ENCODE measurements around the gene PFKL.
"Not testable (repeated sequence)": the region's sequence is repeated elsewhere in the genome, so short reads cannot be mapped to it uniquely, and the experiment has no call there.

The PFKL gene

GRCh38 chr21:44347911-44348451 is 48.1 kb downstream of the PFKL start:
- no peak for DNase-seq (ENCODE audit: low spot score)

GRCh38 chr21:44348861-44349260 is 49.0 kb downstream of the PFKL start:
- DNase-seq (ENCODE audit: low spot score), result no peak

GRCh38 chr21:44349416-44349846 is 49.6 kb downstream of the PFKL start:
- DNase-seq (ENCODE audit: low spot score), result no peak

GRCh38 chr21:44349847-44350772 is 50.3 kb downstream of the PFKL start:
- DNase-seq (ENCODE audit: low spot score), result no peak

GRCh38 chr21:44350773-44351481 is 51.1 kb downstream of the PFKL start:
- DNase-seq (ENCODE audit: low spot score), result no peak

- no peak for DNase-seq (ENCODE audit: low spot score)
Observed at GRCh38 chr21:44351535-44352252, 51.8 kb downstream of the PFKL start.

- DNase-seq (ENCODE audit: low spot score), result no peak
Observed at GRCh38 chr21:44352253-44352860, 52.5 kb downstream of the PFKL start.

- DNase-seq (ENCODE audit: low spot score), result no peak
Observed at GRCh38 chr21:44353191-44353970, 53.5 kb downstream of the PFKL start, which contains the start of gene TRPM2. TRPM2 (plus strand) TSS chr21:44353621; CDS start chr21:44353701, 80 bp downstream.

- DNase-seq (ENCODE audit: low spot score), result no peak
Observed at GRCh38 chr21:44354001-44354405, 54.1 kb downstream of the PFKL start.

GRCh38 chr21:44354775-44355771 is 55.2 kb downstream of the PFKL start:
- no peak for DNase-seq (ENCODE audit: low spot score)

GRCh38 chr21:44356160-44356559 is 56.3 kb downstream of the PFKL start:
- no peak for DNase-seq (ENCODE audit: low spot score)

- no peak for DNase-seq (ENCODE audit: low spot score)
Observed at GRCh38 chr21:44356636-44357035, 56.8 kb downstream of the PFKL start.

GRCh38 chr21:44357064-44357837 is 57.4 kb downstream of the PFKL start:
- DNase-seq (ENCODE audit: low spot score), result no peak

GRCh38 chr21:44359396-44359795 is 59.5 kb downstream of the PFKL start:
- no peak for DNase-seq (ENCODE audit: low spot score)

GRCh38 chr21:44360159-44360558 is 60.3 kb downstream of the PFKL start:
- DNase-seq (ENCODE audit: low spot score), result no peak

GRCh38 chr21:44361903-44362302 is 62.0 kb downstream of the PFKL start:
- DNase-seq (ENCODE audit: low spot score), result not testable (repeated sequence)

GRCh38 chr21:44363278-44363677 is 63.4 kb downstream of the PFKL start:
- DNase-seq (ENCODE audit: low spot score), result no peak

- DNase-seq (ENCODE audit: low spot score), result no peak
Observed at GRCh38 chr21:44364151-44365053, 64.5 kb downstream of the PFKL start.
